Measurements from ENCODE around the gene SMOC1.

DNA sequence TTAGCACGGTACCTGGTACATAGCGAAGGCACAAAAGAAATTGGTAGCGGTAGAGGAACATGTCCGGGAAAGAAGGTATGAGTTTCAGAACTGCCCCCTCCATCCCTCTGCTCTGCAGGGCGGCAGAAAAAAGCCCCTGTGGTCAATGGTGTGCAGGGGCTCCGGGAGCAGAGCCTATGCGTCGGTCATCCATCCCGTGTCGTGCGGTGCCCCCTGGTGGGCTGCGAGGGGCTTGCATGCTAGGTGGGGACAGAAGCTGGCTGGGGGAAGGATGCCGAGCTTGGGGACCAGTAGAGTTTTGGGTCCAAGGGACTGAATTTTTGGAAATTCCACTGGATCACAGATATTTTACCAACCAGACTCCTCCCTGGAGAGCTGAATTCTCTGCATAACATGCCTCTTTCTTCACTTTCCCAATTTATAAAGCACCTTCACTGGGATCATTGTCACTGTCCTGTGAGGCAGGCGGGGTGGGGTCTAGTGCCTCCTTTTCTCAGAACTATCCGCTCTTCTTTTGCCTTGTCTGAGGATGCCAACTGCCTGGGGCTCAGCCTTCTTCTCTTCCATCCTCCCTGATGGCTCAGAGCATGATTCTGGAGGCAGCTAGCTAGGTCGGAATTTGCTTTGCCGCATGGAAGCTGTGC lies 148.7 kb downstream of the SMOC1 start:
- TF ChIP-seq, protein P1, sequence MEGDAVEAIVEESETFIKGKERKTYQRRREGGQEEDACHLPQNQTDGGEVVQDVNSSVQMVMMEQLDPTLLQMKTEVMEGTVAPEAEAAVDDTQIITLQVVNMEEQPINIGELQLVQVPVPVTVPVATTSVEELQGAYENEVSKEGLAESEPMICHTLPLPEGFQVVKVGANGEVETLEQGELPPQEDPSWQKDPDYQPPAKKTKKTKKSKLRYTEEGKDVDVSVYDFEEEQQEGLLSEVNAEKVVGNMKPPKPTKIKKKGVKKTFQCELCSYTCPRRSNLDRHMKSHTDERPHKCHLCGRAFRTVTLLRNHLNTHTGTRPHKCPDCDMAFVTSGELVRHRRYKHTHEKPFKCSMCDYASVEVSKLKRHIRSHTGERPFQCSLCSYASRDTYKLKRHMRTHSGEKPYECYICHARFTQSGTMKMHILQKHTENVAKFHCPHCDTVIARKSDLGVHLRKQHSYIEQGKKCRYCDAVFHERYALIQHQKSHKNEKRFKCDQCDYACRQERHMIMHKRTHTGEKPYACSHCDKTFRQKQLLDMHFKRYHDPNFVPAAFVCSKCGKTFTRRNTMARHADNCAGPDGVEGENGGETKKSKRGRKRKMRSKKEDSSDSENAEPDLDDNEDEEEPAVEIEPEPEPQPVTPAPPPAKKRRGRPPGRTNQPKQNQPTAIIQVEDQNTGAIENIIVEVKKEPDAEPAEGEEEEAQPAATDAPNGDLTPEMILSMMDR (conservative IDR thresholded peaks at IDR 0.05; ENCODE audit: low read depth, low read length), result peak; percentile 93
- no peak for TF ChIP-seq EZH2 (IDR thresholded peaks at IDR 0.05; ENCODE audit: low read length, unreplicated experiment)

Data from PC-3 (cell line).